Esophagus squamous epithelium (tissue), 5 donors: Measurements from ENCODE around the gene GLIS1. TPM values are rescaled to one million over a fixed set of nuclear protein-coding genes. Genes with fewer than 3 reads are reported as not detected.

ENCODE experiments used
- DNase-seq: peaks from one replicate; lab custom pipeline; 2025; lab: John Stamatoyannopoulos, UW
- H3K27ac ChIP-seq, 4 donors: fragments of 200-600 bp; sonication (generic); one replicate each; pipeline ENCODE4 v1.5.1; 2016 to 2019; ENCODE audit warnings: mild to moderate bottlenecking in 1 of 4
- H3K27me3 ChIP-seq, 4 donors: fragments of 200-600 bp; sonication (generic); 1 replicate in 3 of 4; 2 replicates in 1 of 4; pipeline versions ENCODE4 v1.5.1 to v1.6.0; 2017 to 2021; ENCODE audit warnings: antibody characterized with exemption in 1 of 4
- H3K36me3 ChIP-seq, 3 donors: fragments of 200-600 bp; sonication (generic); one replicate each; pipeline ENCODE4 v1.5.1; 2016 to 2019
- H3K4me1 ChIP-seq, 3 donors: fragments of 200-600 bp; sonication (generic); one replicate each; pipeline ENCODE4 v1.5.1; 2017 to 2019
- H3K4me3 ChIP-seq, 4 donors: fragments of 200-600 bp; sonication (generic); 1 replicate in 3 of 4; 2 replicates in 1 of 4; pipeline ENCODE4 v1.5.1; 2016 to 2019; ENCODE audit warnings: mild to moderate bottlenecking in 2 of 4, moderate library complexity in 1 of 4
- H3K9me3 ChIP-seq, 3 donors: fragments of 200-600 bp; sonication (generic); one replicate each; pipeline ENCODE4 v1.5.1; 2016 to 2019
- POLR2A ChIP-seq, 4 donors: fragments of 450-650 bp; IDR thresholded peaks; one replicate each; pipeline ENCODE4 v1.6.1; 2017; ENCODE audit warnings: antibody characterized with exemption in 4 of 4, mild to moderate bottlenecking in 4 of 4, moderate library complexity in 3 of 4
- WGBS, 2 donors: methylation state at CpG; one replicate each; pipeline ENCODE4 v1.1.5; 2018; 5-methylcytosine and 5-hydroxymethylcytosine counted together
- intact Hi-C: fragments of 100-400 bp; cut with DNase I; formaldehyde crosslinking; loops from one replicate; pipeline ENCODE4 v1.15.0; 2022
- total RNA-seq, 4 donors: library from RNA; depleted of rRNA; stranded (reverse); fragments of >200 nt; gene quantifications; one replicate each; pipeline ENCODE4 v1.1.0, GENCODE V29; 2016
- TF ChIP-seq, protein P1 (sequence below), 6 experiments: fragments of 450-650 bp in 4 of 6; fragments of 200-600 bp in 2 of 6; sonication (generic) in 2 of 6; IDR thresholded peaks; one replicate each; pipeline ENCODE4 v1.5.1; 2016 to 2019; ENCODE audit warnings: antibody characterized with exemption in 6 of 6, mild to moderate bottlenecking in 4 of 6, moderate library complexity in 4 of 6
- donor health status: DM: yes; HTN: yes; CAD: no.

GLIS1 gene
- total RNA-seq, 4 donors from 2014 or later: 0.57 TPM; not detected in 3

DNA sequence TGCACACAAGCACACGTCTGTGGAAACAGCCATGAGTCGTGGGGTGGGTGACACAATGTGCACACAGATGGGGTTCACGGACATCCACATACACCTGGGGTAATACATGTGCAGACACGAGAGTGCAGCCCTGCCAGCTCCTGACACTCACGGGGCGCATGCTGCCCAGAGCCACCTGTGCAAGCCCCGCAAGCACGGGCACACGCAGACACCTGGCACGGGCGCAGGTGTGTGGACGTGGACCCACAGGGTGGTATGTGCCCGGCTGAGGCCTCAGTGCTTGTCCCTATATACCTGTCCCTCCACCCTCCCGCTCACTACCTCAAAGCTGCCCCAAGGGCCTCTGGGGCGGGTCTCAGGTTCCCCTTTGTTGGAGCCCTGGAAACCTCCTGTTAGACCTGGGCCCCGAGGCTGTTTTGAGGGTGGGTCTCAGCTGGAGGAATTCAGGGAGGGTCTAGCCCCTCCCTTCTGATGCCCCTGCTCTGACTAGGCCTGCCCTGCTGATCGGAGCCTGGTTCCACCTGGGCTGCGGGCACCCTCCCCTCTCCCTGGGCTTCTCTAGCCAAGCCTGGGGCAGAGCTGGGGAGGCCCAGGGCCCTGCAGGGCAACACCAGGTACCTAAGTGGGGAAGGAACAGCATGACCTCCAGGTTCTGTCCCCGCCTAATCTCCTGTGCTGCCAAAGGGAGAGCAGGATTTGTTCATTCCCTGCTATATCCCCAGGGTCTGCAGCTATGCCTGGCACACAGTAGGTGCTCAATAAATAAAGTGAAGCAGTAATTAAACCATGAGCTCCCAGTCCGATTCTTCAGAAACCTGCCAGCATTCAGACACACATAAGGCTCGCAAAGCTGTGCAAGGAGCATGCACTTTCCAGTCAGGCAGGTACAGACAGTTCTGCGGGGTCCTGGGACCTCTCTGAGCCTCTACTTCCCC, 230.6 kb downstream of the GLIS1 start:
- Histone ChIP-seq H3K4me3 (no peak overlapping the region), H3K4me1 (peaks cover 0 to 38% (median 0%) of the 10 kb centered on the region in 3 donors), H3K9me3 (no peaks in the 10 kb centered on the region), H3K36me3 (no peaks in the 10 kb centered on the region), H3K27me3 (peaks cover 0 to 3% (median 0%) of the 10 kb centered on the region in 4 donors), H3K27ac (no peak overlapping the region)
- TF ChIP-seq POLR2A (IDR thresholded peaks at IDR 0.05): no peak
- TF ChIP-seq, protein P1, sequence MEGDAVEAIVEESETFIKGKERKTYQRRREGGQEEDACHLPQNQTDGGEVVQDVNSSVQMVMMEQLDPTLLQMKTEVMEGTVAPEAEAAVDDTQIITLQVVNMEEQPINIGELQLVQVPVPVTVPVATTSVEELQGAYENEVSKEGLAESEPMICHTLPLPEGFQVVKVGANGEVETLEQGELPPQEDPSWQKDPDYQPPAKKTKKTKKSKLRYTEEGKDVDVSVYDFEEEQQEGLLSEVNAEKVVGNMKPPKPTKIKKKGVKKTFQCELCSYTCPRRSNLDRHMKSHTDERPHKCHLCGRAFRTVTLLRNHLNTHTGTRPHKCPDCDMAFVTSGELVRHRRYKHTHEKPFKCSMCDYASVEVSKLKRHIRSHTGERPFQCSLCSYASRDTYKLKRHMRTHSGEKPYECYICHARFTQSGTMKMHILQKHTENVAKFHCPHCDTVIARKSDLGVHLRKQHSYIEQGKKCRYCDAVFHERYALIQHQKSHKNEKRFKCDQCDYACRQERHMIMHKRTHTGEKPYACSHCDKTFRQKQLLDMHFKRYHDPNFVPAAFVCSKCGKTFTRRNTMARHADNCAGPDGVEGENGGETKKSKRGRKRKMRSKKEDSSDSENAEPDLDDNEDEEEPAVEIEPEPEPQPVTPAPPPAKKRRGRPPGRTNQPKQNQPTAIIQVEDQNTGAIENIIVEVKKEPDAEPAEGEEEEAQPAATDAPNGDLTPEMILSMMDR (IDR thresholded peaks at IDR 0.05): no peak
- WGBS, 2 donors: 35 to 48% methylated on average over 5 to 14 of the region's 22 CpGs
- intact Hi-C loops: no loop called here
- DNase-seq: no peak

- 81 to 90% methylated on average over 3 to 4 of the region's 13 CpGs for WGBS, 2 donors
- H3K36me3 ChIP-seq: no peaks in the 10 kb centered on the region
- intact Hi-C loops: no loop called here
- H3K9me3 ChIP-seq: no peaks in the 10 kb centered on the region
- TF ChIP-seq, protein P1 (IDR thresholded peaks at IDR 0.05): no peak
- no peak for TF ChIP-seq POLR2A (IDR thresholded peaks at IDR 0.05)
- H3K27me3 ChIP-seq: peaks cover 0 to 3% (median 0%) of the 10 kb centered on the region in 4 donors
- H3K27ac ChIP-seq: no peak overlapping the region
- no peak overlapping the region for H3K4me3 ChIP-seq
- H3K4me1 ChIP-seq: peaks cover 0 to 35% (median 0%) of the 10 kb centered on the region in 3 donors
- DNase-seq: no peak
These were observed 231.7 kb downstream of the GLIS1 start for GRCh38 chr1:53507116-53507820.

GRCh38 chr1:53506355-53507050, 232.5 kb downstream of the GLIS1 start:
- Histone ChIP-seq H3K4me1 (peaks cover 0 to 27% (median 0%) of the 10 kb centered on the region in 3 donors), H3K27me3 (peaks cover 0 to 8% (median 0%) of the 10 kb centered on the region in 4 donors), H3K27ac (no peak overlapping the region), H3K36me3 (no peaks in the 10 kb centered on the region), H3K9me3 (no peaks in the 10 kb centered on the region), H3K4me3 (no peak overlapping the region)
- no peak for TF ChIP-seq POLR2A (IDR thresholded peaks at IDR 0.05)
- TF ChIP-seq, protein P1 (IDR thresholded peaks at IDR 0.05): no peak
- DNase-seq: no peak
- intact Hi-C loops: no loop called here
- WGBS, 2 donors: 91 to 93% methylated on average over 10 of the region's 25 CpGs

GRCh38 chr1:53505891-53506290, 233.1 kb downstream of the GLIS1 start:
- no peaks in the 10 kb centered on the region for H3K36me3 ChIP-seq
- H3K27me3 ChIP-seq: peaks cover 0 to 14% (median 0%) of the 10 kb centered on the region in 4 donors
- TF ChIP-seq POLR2A (IDR thresholded peaks at IDR 0.05): no peak
- TF ChIP-seq, protein P1 (IDR thresholded peaks at IDR 0.05): no peak
- WGBS, 2 donors: 81 to 85% methylated on average over 3 to 7 of the region's 13 CpGs
- no peak for DNase-seq
- no peak overlapping the region for H3K4me3 ChIP-seq
- intact Hi-C loops: no loop called here
- peaks cover 0 to 24% (median 0%) of the 10 kb centered on the region in 3 donors for H3K4me1 ChIP-seq
- no peak overlapping the region for H3K27ac ChIP-seq
- no peaks in the 10 kb centered on the region for H3K9me3 ChIP-seq
